LNCaP clone FGC (cell line): Measurements from ENCODE around the gene GPR15LG.

ENCODE experiments used
- DNase-seq: peaks from one replicate; pipeline ENCODE4 v3.0.0-alpha.2; 2011; ENCODE audit warnings: low read depth
- H3K4me3 ChIP-seq: 2 replicates; pipeline ENCODE4 v1.5.1; 2011; ENCODE audit warnings: mild to moderate bottlenecking, low read depth, low read length, control low read depth
- CTCF ChIP-seq: IDR thresholded peaks from 2 replicates; pipeline ENCODE4 v1.5.1; 2012; ENCODE audit warnings: mild to moderate bottlenecking; ENCODE audit not compliant: control insufficient read depth, insufficient read depth; ENCODE audit errors: extremely low read depth

The GPR15LG gene

DNA sequence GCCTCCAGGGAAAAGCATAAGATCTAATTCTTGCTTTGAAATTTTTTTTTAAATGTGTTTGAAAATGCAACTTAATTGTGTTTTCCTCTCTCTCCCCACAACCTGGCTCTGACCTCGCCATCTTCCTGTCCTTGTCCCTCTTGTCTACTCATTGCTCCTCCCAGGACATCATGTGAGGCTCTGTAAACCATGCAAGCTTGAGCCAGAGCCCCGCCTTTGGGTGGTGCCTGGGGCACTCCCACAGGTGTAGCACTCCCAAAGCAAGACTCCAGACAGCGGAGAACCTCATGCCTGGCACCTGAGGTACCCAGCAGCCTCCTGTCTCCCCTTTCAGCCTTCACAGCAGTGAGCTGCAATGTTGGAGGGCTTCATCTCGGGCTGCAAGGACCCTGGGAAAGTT is 10.9 kb downstream of the GPR15LG start:
- no peak for DNase-seq
- H3K4me3 ChIP-seq: no peak overlapping the region
- no peak for TF ChIP-seq CTCF

- no peak overlapping the region for H3K4me3 ChIP-seq
- TF ChIP-seq CTCF: no peak
- DNase-seq: no peak
These were observed 12.1 kb downstream of the GPR15LG start for GRCh38 chr10:84185526-84186175.

DNA sequence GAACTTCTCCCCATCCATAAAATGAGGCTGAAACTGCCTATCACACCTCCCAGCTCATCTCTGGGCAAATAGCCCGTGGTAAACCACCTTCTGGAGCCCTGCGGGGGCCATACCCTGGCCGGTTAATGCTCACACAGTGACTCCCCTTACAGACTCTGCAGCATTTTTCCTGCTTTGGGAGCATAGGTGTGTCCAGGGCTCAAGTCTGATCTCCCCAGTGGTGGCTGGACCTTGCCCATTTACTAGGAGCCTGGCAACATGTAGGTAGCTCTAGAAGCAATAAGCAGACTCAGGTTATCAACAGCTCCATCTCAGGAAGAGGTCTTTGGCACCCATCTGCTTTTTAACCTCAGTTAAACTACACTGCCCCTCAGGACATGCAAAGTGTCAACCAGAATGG is 15.2 kb downstream of the GPR15LG start:
- H3K4me3 ChIP-seq: no peak overlapping the region
- TF ChIP-seq CTCF: no peak
- no peak for DNase-seq

GRCh38 chr10:84190621-84191020 is 17.0 kb downstream of the GPR15LG start:
- TF ChIP-seq CTCF: no peak
- no peak for DNase-seq
- no peak overlapping the region for H3K4me3 ChIP-seq

GRCh38 chr10:84191106-84191505 is 17.5 kb downstream of the GPR15LG start:
- H3K4me3 ChIP-seq: no peak overlapping the region
- DNase-seq: no peak
- TF ChIP-seq CTCF: no peak

DNA sequence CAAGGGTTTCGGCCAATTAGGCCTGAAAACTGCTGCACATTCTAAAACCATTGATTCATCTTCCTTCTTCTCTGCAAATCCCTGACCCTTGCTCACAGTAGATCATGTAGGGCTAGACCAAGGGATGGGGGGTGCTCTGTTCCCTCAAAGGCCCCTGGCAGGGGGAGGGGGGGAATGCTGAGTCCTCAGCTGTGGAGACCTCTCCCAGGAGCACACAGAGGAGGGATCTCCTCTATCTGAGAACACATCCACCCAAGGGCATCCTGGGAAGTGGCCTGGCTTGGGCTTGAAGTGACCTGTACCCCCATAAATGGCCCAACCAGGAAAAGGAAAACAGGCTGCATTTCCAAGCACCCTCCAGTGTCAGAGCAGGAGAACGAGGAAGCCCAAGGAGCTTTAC is 19.7 kb downstream of the GPR15LG start:
- no peak for TF ChIP-seq CTCF
- H3K4me3 ChIP-seq: no peak overlapping the region
- DNase-seq: no peak

GRCh38 chr10:84193846-84194423 is 20.3 kb downstream of the GPR15LG start:
- no peak for TF ChIP-seq CTCF
- no peak for DNase-seq
- no peak overlapping the region; the same call in 1 of the 2 replicates for H3K4me3 ChIP-seq
